Panc1 (cell line): ENCODE measurements around the gene LHX1. TPM values are rescaled to one million over a fixed set of nuclear protein-coding genes. Genes with fewer than 3 reads are reported as not detected.

Source experiments
- ATAC-seq: fragments of 200-7000 bp; cut with Tn5 transposase; 2 replicates; pipeline ENCODE4 v1.9.1; 2020; ENCODE audit warnings: mild to moderate bottlenecking, moderate library complexity
- BruUV-seq: library from RNA; stranded (reverse); fragments of 400-500 nt; replicated peaks from 2 replicates; lab custom pipeline; 2021; lab: Mats Ljungman, UMichigan
- CTCF ChIA-PET: fragments of 300-600 bp; sonication (Branson Sonifier 250); formaldehyde crosslinking; loops from one replicate; lab custom pipeline; 2022; ENCODE audit warnings: antibody characterized with exemption; lab: Charles Lee
- POLR2A ChIA-PET: fragments of 300-600 bp; sonication (Branson Sonifier 250); formaldehyde crosslinking; loops from one replicate; lab custom pipeline; 2022; ENCODE audit warnings: antibody characterized with exemption; lab: Charles Lee
- DNase-seq: peaks from one replicate; pipeline ENCODE4 v3.0.0-alpha.2; 2010; ENCODE audit warnings: low read depth, low spot score
- H3K27ac ChIP-seq: 2 replicates; pipeline ENCODE4 v1.5.1; 2011; ENCODE audit warnings: mild to moderate bottlenecking, low read length, inconsistent platforms
- H3K27me3 ChIP-seq: fragments of 200-500 bp; sonication (Bioruptor generic); 2 replicates; pipeline ENCODE4 v1.6.0; 2014; ENCODE audit warnings: low read length, inconsistent platforms; ENCODE audit not compliant: control insufficient read depth, insufficient read depth
- H3K36me3 ChIP-seq: fragments of 200-500 bp; sonication (Bioruptor generic); 2 replicates; pipeline ENCODE4 v1.5.1; 2014; ENCODE audit warnings: inconsistent platforms, mild to moderate bottlenecking, low read length, moderate library complexity; ENCODE audit not compliant: control insufficient read depth, insufficient read depth
- H3K4me1 ChIP-seq: 2 replicates; pipeline ENCODE4 v1.5.1; 2011; ENCODE audit warnings: inconsistent platforms, mild to moderate bottlenecking, low read length, moderate library complexity; ENCODE audit not compliant: control insufficient read depth, insufficient read depth
- H3K4me3 ChIP-seq, 2 experiments: 2 replicates each; pipeline ENCODE4 v1.5.1; 2011 to 2012; ENCODE audit warnings: low read depth in 2 of 2, low read length in 2 of 2, mild to moderate bottlenecking in 2 of 2, inconsistent platforms in 1 of 2, moderate library complexity in 1 of 2
- H3K9me3 ChIP-seq: fragments of 200-500 bp; sonication (Bioruptor generic); 2 replicates; pipeline ENCODE4 v1.5.1; 2014; ENCODE audit warnings: low read depth, mild to moderate bottlenecking, inconsistent platforms, low read length, moderate library complexity; ENCODE audit not compliant: control insufficient read depth, insufficient read depth
- POLR2AphosphoS5 ChIP-seq: IDR thresholded peaks from 2 replicates; pipeline ENCODE4 v1.6.1; 2012; ENCODE audit warnings: mild to moderate bottlenecking, low read depth, low read length, moderate library complexity
- REST ChIP-seq, 2 experiments: IDR thresholded peaks; 2 replicates each; pipeline ENCODE4 v1.6.1; 2011 to 2012; ENCODE audit warnings: low read depth in 2 of 2, control low read depth in 1 of 2, low read length in 1 of 2, mild to moderate bottlenecking in 1 of 2, moderate library complexity in 1 of 2; ENCODE audit not compliant: insufficient read depth in 1 of 2
- TCF7L2 ChIP-seq: IDR thresholded peaks from 2 replicates; pipeline ENCODE4 v1.6.1; 2011; ENCODE audit warnings: mild to moderate bottlenecking, low read depth, low read length, inconsistent platforms
- in situ Hi-C: cut with HindIII; loops from 2 replicates; pipeline ENCODE4 v1.10.0; 2016; ENCODE audit warnings: low sequenced_read_pairs, low pct_unique_long_range_greater_than_20kb
- intact Hi-C: fragments of 100-400 bp; cut with micrococcal nuclease; formaldehyde crosslinking; loops from one replicate; pipeline ENCODE4 v1.10.0; 2022; ENCODE audit not compliant: unreplicated experiment
- total RNA-seq: library from RNA; stranded (reverse); gene quantifications from one replicate; pipeline ENCODE4 v1.2.1, GENCODE V29; 2021; ENCODE audit not compliant: unreplicated experiment
- TF ChIP-seq, protein P1 (sequence below): fragments of 450-650 bp; IDR thresholded peaks from 2 replicates; pipeline ENCODE4 v1.5.1; 2017; ENCODE audit warnings: mild to moderate bottlenecking

The LHX1 gene
- total RNA-seq, 1 experiment from 2014 or later, result 8.6 TPM

DNA sequence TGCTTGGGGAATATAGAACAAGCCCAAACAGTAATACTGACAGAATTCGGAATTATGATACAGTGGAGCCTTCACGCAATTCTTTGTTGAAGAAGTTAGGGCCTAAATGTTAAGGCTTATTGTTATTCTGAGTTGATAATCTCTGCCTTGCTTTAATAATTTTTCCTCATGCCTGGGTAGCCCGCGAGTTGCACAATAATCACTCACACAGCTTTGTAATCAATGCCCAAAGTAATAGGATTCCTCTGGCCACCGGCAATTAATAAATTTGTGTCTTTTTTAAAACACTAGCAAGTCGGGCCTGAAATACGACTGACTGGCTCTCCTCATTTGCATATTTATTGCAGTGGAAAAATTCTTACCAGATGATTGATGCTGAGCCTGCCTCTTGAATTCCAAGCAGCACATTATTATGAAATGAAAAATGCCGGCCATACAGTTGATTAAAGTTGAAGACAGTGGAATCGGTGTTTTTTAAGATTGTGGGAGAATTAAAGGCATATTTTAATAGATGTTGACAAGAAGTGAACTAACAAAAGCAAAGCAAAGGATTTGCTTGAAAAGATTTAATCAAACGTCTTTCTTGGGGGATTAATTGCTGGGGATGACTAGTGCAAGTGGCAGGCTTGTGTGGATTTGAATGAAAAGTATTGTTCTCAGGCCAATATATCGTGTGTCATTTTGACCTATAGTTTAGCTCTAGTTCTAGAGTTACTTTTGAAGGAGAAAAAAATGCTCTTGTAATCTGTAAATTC is 41.7 kb downstream of the LHX1 start:
- intact Hi-C loops, result no loop called here
- POLR2A ChIA-PET, result interaction anchor here (0.6 kb wide), 1 partner anchor 437 kb away, joined by 5 read pairs; no protein-coding TSS in a partner anchor
- peak overlapping the region; percentile 74 for H3K27ac ChIP-seq
- ATAC-seq (peak; percentile 81), DNase-seq (no peak)
- in situ Hi-C loops, result no loop called here
- no peaks in the 10 kb centered on the region for H3K9me3 ChIP-seq
- peak overlapping the region in 1 of 2 experiments; percentile 21; a peak in 1 of 4 replicates for H3K4me3 ChIP-seq
- no TSS peak for BruUV-seq
- peak; percentile 61; the same call in 1 of the 2 replicates for TF ChIP-seq TCF7L2
- no peak for TF ChIP-seq POLR2AphosphoS5
- CTCF ChIA-PET, result no interaction called here
- no peaks in the 10 kb centered on the region; the same call in 1 of the 2 replicates for H3K36me3 ChIP-seq
- peaks cover 45% of the 10 kb centered on the region for H3K4me1 ChIP-seq
- no peaks in the 10 kb centered on the region for H3K27me3 ChIP-seq

DNA sequence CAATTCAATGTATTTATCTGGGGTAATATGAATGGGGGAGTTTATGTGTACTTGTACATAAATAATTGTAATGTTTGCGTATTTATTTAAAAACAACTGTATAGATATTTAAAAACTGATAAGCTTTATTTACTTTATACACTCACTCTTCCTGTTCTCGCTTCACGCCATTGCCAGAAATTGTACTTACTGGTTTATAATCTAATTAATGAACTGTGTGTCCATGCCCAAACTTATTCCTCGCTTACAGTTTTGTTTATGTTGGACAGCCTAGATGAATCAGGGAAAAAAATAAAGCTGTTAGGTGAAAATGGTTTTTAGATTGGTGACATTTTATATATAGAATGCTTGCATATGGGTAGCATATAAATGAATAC is 42.3 kb downstream of the LHX1 start:
- ChIA-PET POLR2A (interaction anchor here (0.6 kb wide), 1 partner anchor 437 kb away, joined by 5 read pairs; no protein-coding TSS in a partner anchor), CTCF (no interaction called here)
- BruUV-seq, result no TSS peak

More for the DNA sequence above, 42.3 kb downstream of the LHX1 start:
- Histone ChIP-seq H3K27me3 (no peaks in the 10 kb centered on the region), H3K9me3 (no peaks in the 10 kb centered on the region), H3K4me1 (peaks cover 45% of the 10 kb centered on the region), H3K36me3 (no peaks in the 10 kb centered on the region; the same call in 1 of the 2 replicates), H3K27ac (peak overlapping the region; percentile 74; the same call in 1 of the 2 replicates), H3K4me3 (no peak overlapping the region; a peak in 1 of 4 replicates)
- ATAC-seq (peak; percentile 69), DNase-seq (no peak)
- in situ Hi-C loops, result no loop called here
- TF ChIP-seq POLR2AphosphoS5, result no peak
- TF ChIP-seq, protein P1, sequence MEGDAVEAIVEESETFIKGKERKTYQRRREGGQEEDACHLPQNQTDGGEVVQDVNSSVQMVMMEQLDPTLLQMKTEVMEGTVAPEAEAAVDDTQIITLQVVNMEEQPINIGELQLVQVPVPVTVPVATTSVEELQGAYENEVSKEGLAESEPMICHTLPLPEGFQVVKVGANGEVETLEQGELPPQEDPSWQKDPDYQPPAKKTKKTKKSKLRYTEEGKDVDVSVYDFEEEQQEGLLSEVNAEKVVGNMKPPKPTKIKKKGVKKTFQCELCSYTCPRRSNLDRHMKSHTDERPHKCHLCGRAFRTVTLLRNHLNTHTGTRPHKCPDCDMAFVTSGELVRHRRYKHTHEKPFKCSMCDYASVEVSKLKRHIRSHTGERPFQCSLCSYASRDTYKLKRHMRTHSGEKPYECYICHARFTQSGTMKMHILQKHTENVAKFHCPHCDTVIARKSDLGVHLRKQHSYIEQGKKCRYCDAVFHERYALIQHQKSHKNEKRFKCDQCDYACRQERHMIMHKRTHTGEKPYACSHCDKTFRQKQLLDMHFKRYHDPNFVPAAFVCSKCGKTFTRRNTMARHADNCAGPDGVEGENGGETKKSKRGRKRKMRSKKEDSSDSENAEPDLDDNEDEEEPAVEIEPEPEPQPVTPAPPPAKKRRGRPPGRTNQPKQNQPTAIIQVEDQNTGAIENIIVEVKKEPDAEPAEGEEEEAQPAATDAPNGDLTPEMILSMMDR, result no peak
- TF ChIP-seq TCF7L2, result 0 out of 2 replicates have a peak, but pooled peaks have one; percentile 40
- no peak for TF ChIP-seq REST (IDR thresholded peaks at IDR 0.05; ENCODE audit: insufficient read depth in 1 of 2, low read depth in 2 of 2, low read length in 1 of 2)
- intact Hi-C loops, result no loop called here
